Neural progenitor cell (in vitro differentiated cells): Measurements from ENCODE around the gene CARD8. TPM values are rescaled to one million over a fixed set of nuclear protein-coding genes. Genes with fewer than 3 reads are reported as not detected.

Source experiments
- DNase-seq: peaks from one replicate; pipeline ENCODE4 v3.0.0-alpha.2; 2016; ENCODE audit warnings: low spot score
- H2AFZ ChIP-seq: fragments of 200-600 bp; sonication (generic); replicated peaks from 2 replicates; pipeline ENCODE4 v1.6.1; 2016; ENCODE audit warnings: antibody characterized with exemption
- H3F3A ChIP-seq: fragments of 200-600 bp; sonication (generic); 2 replicates; pipeline ENCODE4 v1.6.1; 2016; ENCODE audit warnings: antibody characterized with exemption, low read depth
- H3K27ac ChIP-seq: fragments of 200-600 bp; sonication (generic); 2 replicates; pipeline ENCODE4 v1.5.1; 2016; ENCODE audit warnings: mild to moderate bottlenecking
- H3K27me3 ChIP-seq: fragments of 200-600 bp; sonication (generic); 2 replicates; pipeline ENCODE4 v1.6.1; 2016; ENCODE audit warnings: mild to moderate bottlenecking, moderate library complexity
- H3K36me3 ChIP-seq: fragments of 200-600 bp; sonication (generic); 2 replicates; pipeline ENCODE4 v1.5.1; 2016
- H3K4me1 ChIP-seq: fragments of 200-600 bp; sonication (generic); 2 replicates; pipeline ENCODE4 v1.6.1; 2016; ENCODE audit warnings: mixed run types
- H3K4me2 ChIP-seq: fragments of 200-600 bp; sonication (generic); 2 replicates; pipeline ENCODE4 v1.6.1; 2016
- H3K4me3 ChIP-seq: fragments of 200-600 bp; sonication (generic); 2 replicates; pipeline ENCODE4 v1.5.1; 2016
- H3K79me2 ChIP-seq: fragments of 200-600 bp; sonication (generic); 2 replicates; pipeline ENCODE4 v1.6.1; 2016; ENCODE audit warnings: low read depth
- H3K9ac ChIP-seq: fragments of 200-600 bp; sonication (generic); 2 replicates; pipeline ENCODE4 v1.6.1; 2016
- H3K9me3 ChIP-seq: fragments of 200-600 bp; sonication (generic); 2 replicates; pipeline ENCODE4 v1.5.1; 2016; ENCODE audit warnings: low read depth
- H4K20me1 ChIP-seq: fragments of 200-600 bp; sonication (generic); 2 replicates; pipeline ENCODE4 v1.6.1; 2016; ENCODE audit warnings: low read depth
- H3K27ac Mint-ChIP-seq: 3 replicates; pipeline ENCODE4 v1.8.0; 2021; ENCODE audit warnings: mixed read lengths
- H3K27me3 Mint-ChIP-seq: 2 replicates; pipeline ENCODE4 v1.8.0; 2022; ENCODE audit warnings: low read depth, mild to moderate bottlenecking, inconsistent platforms, moderate library complexity, mixed read lengths; ENCODE audit not compliant: insufficient read depth
- H3K36me3 Mint-ChIP-seq: 3 replicates; pipeline ENCODE4 v1.8.0; 2021; ENCODE audit warnings: mixed read lengths
- H3K4me1 Mint-ChIP-seq: 3 replicates; pipeline ENCODE4 v1.8.0; 2021; ENCODE audit warnings: mixed read lengths
- H3K4me3 Mint-ChIP-seq: 3 replicates; pipeline ENCODE4 v1.8.0; 2021; ENCODE audit warnings: mild to moderate bottlenecking, moderate library complexity, mixed read lengths
- H3K9me3 Mint-ChIP-seq: 3 replicates; pipeline ENCODE4 v1.8.0; 2020; ENCODE audit warnings: mixed read lengths
- EZH2 ChIP-seq: fragments of 200-600 bp; sonication (generic); IDR thresholded peaks from 2 replicates; pipeline ENCODE4 v1.6.1; 2017; ENCODE audit warnings: antibody characterized with exemption, mild to moderate bottlenecking, moderate library complexity
- EZH2phosphoT487 ChIP-seq: fragments of 200-600 bp; sonication (generic); IDR thresholded peaks from 2 replicates; pipeline ENCODE4 v1.6.1; 2017; ENCODE audit warnings: antibody characterized with exemption
- total RNA-seq: library from RNA; depleted of rRNA; stranded (reverse); fragments of >200 nt; gene quantifications from 2 replicates; pipeline ENCODE4 v1.2.3, GENCODE V29; 2015; ENCODE audit warnings: low replicate concordance
- TF ChIP-seq, protein P1 (sequence below): fragments of 200-600 bp; sonication (generic); IDR thresholded peaks from 2 replicates; pipeline ENCODE4 v1.5.1; 2017; ENCODE audit warnings: antibody characterized with exemption, mild to moderate bottlenecking

CARD8 gene
- total RNA-seq, 1 donor from 2014 or later = 59.7 TPM

GRCh38 chr19:48192750-48193149 lies 63.0 kb downstream of the CARD8 start:
- Histone ChIP-seq H3K9ac (no peak overlapping the region), H3K36me3 (no peaks in the 10 kb centered on the region), H3K4me2 (no peak overlapping the region), H2AFZ (no peak overlapping the region), H3K4me1 (no peaks in the 10 kb centered on the region), H4K20me1 (no peaks in the 10 kb centered on the region), H3K4me3 (no peak overlapping the region), H3K27me3 (no peaks in the 10 kb centered on the region), H3K27ac (no peak overlapping the region), H3K79me2 (no peaks in the 10 kb centered on the region), H3F3A (peaks cover 2% of the 10 kb centered on the region), H3K9me3 (no peaks in the 10 kb centered on the region)
- H3K27ac Mint-ChIP-seq = no peak overlapping the region
- H3K27me3 Mint-ChIP-seq = peaks cover 2% of the 10 kb centered on the region
- H3K4me1 Mint-ChIP-seq = peaks cover 7% of the 10 kb centered on the region
- TF ChIP-seq, protein P1, sequence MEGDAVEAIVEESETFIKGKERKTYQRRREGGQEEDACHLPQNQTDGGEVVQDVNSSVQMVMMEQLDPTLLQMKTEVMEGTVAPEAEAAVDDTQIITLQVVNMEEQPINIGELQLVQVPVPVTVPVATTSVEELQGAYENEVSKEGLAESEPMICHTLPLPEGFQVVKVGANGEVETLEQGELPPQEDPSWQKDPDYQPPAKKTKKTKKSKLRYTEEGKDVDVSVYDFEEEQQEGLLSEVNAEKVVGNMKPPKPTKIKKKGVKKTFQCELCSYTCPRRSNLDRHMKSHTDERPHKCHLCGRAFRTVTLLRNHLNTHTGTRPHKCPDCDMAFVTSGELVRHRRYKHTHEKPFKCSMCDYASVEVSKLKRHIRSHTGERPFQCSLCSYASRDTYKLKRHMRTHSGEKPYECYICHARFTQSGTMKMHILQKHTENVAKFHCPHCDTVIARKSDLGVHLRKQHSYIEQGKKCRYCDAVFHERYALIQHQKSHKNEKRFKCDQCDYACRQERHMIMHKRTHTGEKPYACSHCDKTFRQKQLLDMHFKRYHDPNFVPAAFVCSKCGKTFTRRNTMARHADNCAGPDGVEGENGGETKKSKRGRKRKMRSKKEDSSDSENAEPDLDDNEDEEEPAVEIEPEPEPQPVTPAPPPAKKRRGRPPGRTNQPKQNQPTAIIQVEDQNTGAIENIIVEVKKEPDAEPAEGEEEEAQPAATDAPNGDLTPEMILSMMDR = no peak
- TF ChIP-seq EZH2 = no peak
- no peak for TF ChIP-seq EZH2phosphoT487
- DNase-seq = no peak
- H3K9me3 Mint-ChIP-seq = peaks cover 10% of the 10 kb centered on the region
- peaks cover 52% of the 10 kb centered on the region for H3K36me3 Mint-ChIP-seq
- no peak overlapping the region for H3K4me3 Mint-ChIP-seq

DNA sequence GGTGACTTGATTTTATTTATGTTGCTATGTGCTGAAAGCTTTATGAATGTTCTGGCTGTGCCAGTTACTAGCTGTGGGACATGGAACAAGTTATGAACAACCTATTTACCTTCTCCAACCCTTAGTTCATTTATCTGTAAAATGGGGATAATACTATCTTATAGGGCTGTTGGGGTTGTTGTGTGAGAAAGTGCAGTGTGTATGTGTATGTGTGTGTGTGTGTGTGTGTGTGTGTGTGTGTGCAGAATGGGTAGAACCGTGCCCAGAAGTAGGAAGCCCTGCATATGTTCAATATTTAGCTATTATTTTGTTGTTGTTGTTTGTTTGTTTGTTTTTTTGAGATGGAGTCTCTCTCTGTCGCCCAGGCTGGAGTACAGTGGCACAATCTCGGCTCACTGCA lies 64.8 kb downstream of the CARD8 start:
- Histone ChIP-seq H3K36me3 (no peaks in the 10 kb centered on the region), H3F3A (peaks cover 15% of the 10 kb centered on the region), H3K27me3 (no peaks in the 10 kb centered on the region), H3K9me3 (no peaks in the 10 kb centered on the region), H3K79me2 (no peaks in the 10 kb centered on the region), H3K9ac (no peak overlapping the region), H3K4me1 (no peaks in the 10 kb centered on the region), H2AFZ (no peak overlapping the region), H3K4me2 (peak overlapping the region; percentile 14), H3K4me3 (no peak overlapping the region), H4K20me1 (no peaks in the 10 kb centered on the region), H3K27ac (no peak overlapping the region)
- Mint-ChIP-seq H3K4me1 (peaks cover 3% of the 10 kb centered on the region), H3K9me3 (peaks cover 11% of the 10 kb centered on the region), H3K27me3 (no peaks in the 10 kb centered on the region), H3K27ac (no peak overlapping the region), H3K4me3 (no peak overlapping the region), H3K36me3 (peaks cover 54% of the 10 kb centered on the region)
- no peak for DNase-seq
- TF ChIP-seq, protein P1 = no peak
- TF ChIP-seq EZH2 (no peak), EZH2phosphoT487 (no peak)

GRCh38 chr19:48190288-48190884 lies 65.3 kb downstream of the CARD8 start:
- Histone ChIP-seq H4K20me1 (no peaks in the 10 kb centered on the region), H3K36me3 (no peaks in the 10 kb centered on the region), H3F3A (peaks cover 20% of the 10 kb centered on the region), H3K4me3 (no peak overlapping the region), H3K4me1 (no peaks in the 10 kb centered on the region), H3K27me3 (no peaks in the 10 kb centered on the region), H3K79me2 (no peaks in the 10 kb centered on the region), H3K9me3 (no peaks in the 10 kb centered on the region), H3K27ac (no peak overlapping the region), H3K9ac (no peak overlapping the region), H2AFZ (no peak overlapping the region), H3K4me2 (peak overlapping the region; percentile 14)
- H3K36me3 Mint-ChIP-seq = peaks cover 53% of the 10 kb centered on the region
- peaks cover 3% of the 10 kb centered on the region for H3K4me1 Mint-ChIP-seq
- no peaks in the 10 kb centered on the region for H3K27me3 Mint-ChIP-seq
- DNase-seq = peak; percentile 81
- H3K27ac Mint-ChIP-seq = no peak overlapping the region
- no peak overlapping the region for H3K4me3 Mint-ChIP-seq
- peaks cover 11% of the 10 kb centered on the region for H3K9me3 Mint-ChIP-seq
- TF ChIP-seq EZH2phosphoT487 = no peak
- TF ChIP-seq, protein P1 = peak; percentile 55
- no peak for TF ChIP-seq EZH2
